G401 (cell line): ENCODE measurements around the gene LAMTOR4. TPM values are rescaled to one million over a fixed set of nuclear protein-coding genes. Genes with fewer than 3 reads are reported as not detected.
"Not testable (repeated sequence)": the region's sequence is repeated elsewhere in the genome, so short reads cannot be mapped to it uniquely, and the experiment has no call there.

Source experiments
- DNase-seq: peaks from one replicate; pipeline ENCODE4 v3.0.0-alpha.2; 2015; ENCODE audit warnings: low spot score
- in situ Hi-C: cut with HindIII; loops from 2 replicates; pipeline ENCODE4 v1.10.0; 2016; ENCODE audit warnings: low sequenced_read_pairs, mixed read lengths
- total RNA-seq: library from RNA; depleted of rRNA; stranded (reverse); fragments of >200 nt; shearing (Covaris generic); gene quantifications from 2 replicates; pipeline ENCODE4 v1.2.3, GENCODE V29; 2014

LAMTOR4 gene
- total RNA-seq, 1 experiment from 2014 or later: 97.5 TPM

DNA sequence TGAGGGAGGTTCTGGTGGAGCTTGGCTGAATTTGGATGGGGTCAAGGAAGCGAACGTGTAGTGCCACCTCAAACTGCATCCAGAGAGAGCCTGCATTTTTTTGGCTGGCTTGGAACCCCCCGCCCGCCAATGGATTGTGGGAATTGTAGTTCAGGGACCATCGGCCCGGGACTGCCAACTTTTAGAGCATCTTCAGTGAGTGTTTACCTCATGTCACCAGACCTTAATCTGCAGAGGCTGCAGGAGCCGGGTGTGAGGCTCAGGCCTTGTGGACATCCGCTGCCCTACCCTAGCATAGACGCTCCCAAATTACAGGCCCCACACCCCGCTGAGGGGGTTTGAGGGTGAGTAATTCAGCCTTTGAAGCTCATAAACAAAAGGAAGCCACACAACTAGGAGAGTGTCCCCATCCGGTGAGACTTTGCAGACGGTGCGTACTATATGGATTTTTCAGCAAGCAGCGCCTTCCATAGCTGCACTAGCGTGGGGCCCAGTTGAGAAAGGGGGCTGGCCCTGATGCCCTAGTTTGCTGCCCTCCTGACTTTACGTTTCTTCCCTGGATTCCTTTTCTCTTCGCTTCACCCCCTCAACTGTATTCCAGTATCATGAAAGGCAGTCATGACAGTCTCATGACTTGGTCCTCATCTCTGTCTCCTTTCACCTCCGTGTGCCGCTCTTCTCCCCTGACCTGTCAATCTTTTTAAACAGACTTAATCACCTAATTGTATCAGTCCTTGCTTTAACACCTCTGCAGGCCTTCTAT, 28.6 kb upstream of the LAMTOR4 start:
- DNase-seq: peak; percentile 92
- in situ Hi-C loops: no loop called here

DNA sequence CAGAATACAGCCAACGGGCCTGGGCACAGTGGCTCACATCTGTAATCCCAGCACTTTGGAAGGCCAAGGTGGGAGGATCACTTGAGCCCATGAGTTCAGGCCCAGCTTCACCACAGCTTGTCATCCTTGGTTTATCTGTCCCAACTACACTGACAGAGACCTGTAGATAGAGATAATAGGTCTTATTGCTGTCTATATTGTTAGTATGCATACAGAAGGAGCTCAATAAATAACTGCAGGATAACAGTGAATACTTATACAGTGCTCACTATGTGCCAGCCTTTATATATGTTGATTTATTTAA, 28.0 kb upstream of the LAMTOR4 start:
- in situ Hi-C loops: no loop called here
- no peak for DNase-seq

DNA sequence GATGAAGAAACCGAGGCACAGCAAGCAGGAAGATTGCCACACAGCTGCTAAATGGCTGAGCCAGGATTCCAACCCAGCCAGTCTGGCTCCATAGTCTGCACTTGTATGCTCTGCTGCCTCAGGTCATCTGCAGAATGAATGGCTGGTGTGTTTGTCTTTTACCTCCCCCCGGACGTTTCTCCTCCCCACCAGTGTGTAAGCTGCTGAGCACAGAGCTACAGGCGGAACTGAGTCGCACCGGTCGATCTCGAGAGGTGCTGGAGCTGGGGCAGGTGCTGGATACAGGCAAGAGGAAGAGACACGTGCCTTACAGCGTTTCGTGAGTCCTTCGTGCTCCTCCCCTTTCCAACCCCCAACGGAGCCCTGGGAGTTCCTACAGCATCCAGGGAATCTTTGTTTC, 26.7 kb upstream of the LAMTOR4 start:
- in situ Hi-C loops: no loop called here
- DNase-seq: no peak

DNA sequence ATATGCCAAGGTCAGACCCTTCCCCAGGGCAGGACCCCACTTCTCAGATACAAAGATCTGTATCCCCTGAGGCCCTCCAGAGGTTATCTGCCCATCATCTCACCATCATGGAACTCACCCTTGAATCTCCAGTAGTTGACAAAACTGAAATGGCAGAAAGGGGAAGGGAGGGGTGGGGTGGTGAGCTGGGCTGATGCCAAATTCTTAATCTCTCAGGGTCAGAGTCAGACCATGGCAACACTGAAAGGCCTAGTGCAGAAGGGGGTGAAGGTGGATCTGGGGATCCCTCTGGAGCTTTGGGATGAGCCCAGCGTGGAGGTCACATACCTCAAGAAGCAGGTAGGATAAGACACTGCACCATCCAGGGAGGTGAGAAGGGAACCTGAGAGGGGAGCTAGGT, 26.1 kb upstream of the LAMTOR4 start:
- in situ Hi-C loops: no loop called here
- no peak for DNase-seq

DNA sequence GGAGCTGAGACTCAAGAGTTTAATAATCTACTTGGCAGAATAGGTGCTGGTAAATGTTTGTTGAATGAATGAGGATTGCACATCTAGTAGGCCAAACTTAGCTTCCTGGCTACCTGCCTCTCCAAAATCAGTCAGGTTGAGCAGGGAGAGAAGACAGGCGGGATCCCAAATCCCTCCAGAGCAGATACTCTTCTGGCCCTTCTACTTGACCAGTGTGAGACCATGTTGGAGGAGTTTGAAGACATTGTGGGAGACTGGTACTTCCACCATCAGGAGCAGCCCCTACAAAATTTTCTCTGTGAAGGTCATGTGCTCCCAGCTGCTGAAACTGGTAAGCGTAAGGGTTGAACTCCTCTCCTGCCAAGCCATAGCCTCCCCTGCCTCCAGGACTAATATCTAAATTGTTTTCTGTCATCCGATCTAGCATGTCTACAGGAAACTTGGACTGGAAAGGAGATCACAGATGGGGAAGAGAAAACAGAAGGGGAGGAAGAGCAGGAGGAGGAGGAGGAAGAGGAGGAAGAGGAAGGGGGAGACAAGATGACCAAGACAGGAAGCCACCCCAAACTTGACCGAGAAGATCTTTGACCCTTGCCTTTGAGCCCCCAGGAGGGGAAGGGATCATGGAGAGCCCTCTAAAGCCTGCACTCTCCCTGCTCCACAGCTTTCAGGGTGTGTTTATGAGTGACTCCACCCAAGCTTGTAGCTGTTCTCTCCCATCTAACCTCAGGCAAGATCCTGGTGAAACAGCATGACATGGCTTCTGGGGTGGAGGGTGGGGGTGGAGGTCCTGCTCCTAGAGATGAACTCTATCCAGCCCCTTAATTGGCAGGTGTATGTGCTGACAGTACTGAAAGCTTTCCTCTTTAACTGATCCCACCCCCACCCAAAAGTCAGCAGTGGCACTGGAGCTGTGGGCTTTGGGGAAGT, 24.2 kb upstream of the LAMTOR4 start:
- no peak for DNase-seq
- in situ Hi-C loops: no loop called here

GRCh38 chr7:100126239-100126930, 22.3 kb upstream of the LAMTOR4 start:
- in situ Hi-C loops: no loop called here
- DNase-seq: no peak

GRCh38 chr7:100126931-100127865, 21.5 kb upstream of the LAMTOR4 start, which contains the start of gene MBLAC1:
Gene MBLAC1 (plus strand): TSS chr7:100126967. CDS start chr7:100127396, 429 bp downstream.
- in situ Hi-C loops: no loop called here
- peak; percentile 96 for DNase-seq

GRCh38 chr7:100127866-100128636, 20.7 kb upstream of the LAMTOR4 start:
- in situ Hi-C loops: no loop called here
- DNase-seq: peak; percentile 57

GRCh38 chr7:100128637-100128963, 20.1 kb upstream of the LAMTOR4 start:
- no peak for DNase-seq
- in situ Hi-C loops: no loop called here

DNA sequence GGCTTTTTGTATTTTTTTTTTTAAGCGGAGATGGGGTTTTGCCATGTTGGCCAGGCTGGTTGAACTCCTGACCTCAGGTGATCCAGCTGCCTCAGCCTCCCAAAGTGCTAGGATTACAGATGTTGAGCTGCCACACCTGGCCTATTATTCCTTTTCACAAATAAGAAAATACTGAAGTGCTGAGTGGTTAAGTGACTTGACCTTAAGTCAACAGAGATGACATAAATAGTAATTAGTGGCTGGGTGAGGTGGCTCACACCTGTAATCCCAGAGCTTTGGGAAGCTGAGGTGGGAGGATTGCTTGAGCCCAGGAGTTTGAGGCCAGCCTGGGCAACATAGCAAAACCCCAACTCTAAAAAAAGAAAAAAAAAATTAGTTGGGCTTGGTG, 18.5 kb upstream of the LAMTOR4 start:
- in situ Hi-C loops, DNase-seq: not testable (repeated sequence)

GRCh38 chr7:100130608-100131453, 17.9 kb upstream of the LAMTOR4 start:
- peak; percentile 70 for DNase-seq

GRCh38 chr7:100132126-100132525, 16.6 kb upstream of the LAMTOR4 start:
- DNase-seq: no peak
- in situ Hi-C loops: no loop called here

More at GRCh38 chr7:100130608-100131453, 17.9 kb upstream of the LAMTOR4 start:
- in situ Hi-C loops: no loop called here

- DNase-seq: peak; percentile 46
- in situ Hi-C loops: no loop called here
Measured at GRCh38 chr7:100132697-100133151, 16.0 kb upstream of the LAMTOR4 start.

DNA sequence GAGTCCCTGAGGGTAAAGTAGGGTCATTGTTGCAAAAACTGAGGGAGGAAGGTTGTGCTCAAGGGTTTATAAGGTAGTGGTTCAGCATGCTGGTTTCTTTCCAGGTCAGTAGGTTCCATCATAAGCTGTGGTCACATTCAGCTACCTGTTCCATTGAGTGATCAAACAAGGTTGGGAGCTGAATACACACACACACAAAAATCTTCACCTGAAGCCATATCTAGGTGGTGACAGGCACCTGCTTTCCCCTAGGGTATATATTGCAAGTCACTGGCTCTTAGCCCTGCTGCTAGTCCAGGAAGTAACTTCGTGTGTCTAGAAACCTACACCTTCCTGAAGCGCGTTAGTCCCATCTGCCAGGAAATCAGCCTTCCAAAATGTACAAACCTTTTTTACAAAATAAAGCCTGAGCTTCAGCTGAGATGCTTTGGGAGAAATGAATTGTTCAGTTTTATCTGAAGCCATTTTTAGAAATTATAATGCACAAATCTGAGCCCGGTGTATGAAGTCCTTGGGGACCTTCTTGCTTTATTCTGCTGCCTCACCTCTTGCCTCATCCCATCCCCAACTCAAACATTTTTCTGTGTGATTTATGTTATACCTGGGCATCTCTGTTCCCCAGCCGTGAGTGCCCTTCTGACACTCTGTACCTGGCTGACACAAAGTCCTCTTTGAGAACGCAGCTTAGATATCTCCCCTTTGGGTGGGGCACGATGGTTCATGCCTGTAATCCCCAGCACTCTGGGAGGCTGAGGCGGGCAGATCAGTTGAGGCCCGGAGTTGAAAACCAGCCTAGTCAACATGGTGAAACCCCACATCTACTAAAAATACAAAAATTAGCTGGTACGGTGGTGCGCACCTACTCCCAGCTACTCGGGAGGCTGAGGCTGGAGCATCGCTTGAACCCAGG, 10.6 kb upstream of the LAMTOR4 start:
- in situ Hi-C loops: no loop called here
- no peak for DNase-seq

GRCh38 chr7:100141555-100141949, 7.2 kb upstream of the LAMTOR4 start:
- in situ Hi-C loops: no loop called here
- no peak for DNase-seq

DNA sequence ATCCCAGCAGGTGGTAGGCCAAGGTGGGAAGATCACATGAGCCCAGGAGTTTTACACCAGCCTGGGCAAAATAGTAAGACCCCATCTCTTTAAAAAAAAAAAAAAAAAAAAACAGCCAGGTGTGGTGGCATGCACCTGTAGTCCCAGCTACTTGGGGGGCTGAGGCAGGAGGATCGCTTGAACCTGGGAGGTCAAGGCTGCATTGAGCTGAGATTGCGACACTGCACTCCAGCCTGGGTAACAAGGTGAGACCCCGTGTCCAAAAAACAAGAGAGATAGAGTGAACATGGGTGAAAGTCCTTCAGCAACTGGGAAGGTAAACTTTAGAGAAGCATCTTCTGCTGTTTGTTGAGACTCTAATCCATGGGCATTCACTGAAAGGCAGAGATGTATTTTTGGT, 6.3 kb upstream of the LAMTOR4 start:
- DNase-seq: no peak
- in situ Hi-C loops: no loop called here
